HPDE6-E6E7 (cell line): ENCODE data around the gene SH2D7.

Experiments
- DNase-seq: peaks from one replicate; pipeline ENCODE4 v3.0.0; 2011; ENCODE audit warnings: missing footprints; ENCODE audit errors: extremely low spot score

Gene SH2D7

DNA sequence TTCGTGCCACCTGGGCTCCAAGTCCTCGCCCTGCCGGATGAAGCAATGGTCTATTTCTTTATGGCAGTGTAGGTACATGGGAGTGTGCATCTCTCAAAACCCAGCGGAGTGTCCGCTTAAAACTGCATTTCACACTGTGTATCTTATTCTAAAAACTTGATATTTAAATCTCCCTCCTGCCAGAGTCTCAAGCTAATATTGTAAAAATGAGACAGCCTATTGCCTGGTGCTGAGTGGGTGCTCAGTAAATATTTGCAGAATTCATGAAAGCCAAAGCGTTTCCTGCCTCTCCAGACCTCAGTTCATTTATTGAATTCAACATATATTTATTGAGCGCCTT is 14.5 kb upstream of the SH2D7 start:
- DNase-seq, result no peak

GRCh38 chr15:78079298-78080087 is 12.9 kb upstream of the SH2D7 start:
- no peak for DNase-seq

GRCh38 chr15:78080088-78080460 is 12.3 kb upstream of the SH2D7 start:
- DNase-seq, result no peak

DNA sequence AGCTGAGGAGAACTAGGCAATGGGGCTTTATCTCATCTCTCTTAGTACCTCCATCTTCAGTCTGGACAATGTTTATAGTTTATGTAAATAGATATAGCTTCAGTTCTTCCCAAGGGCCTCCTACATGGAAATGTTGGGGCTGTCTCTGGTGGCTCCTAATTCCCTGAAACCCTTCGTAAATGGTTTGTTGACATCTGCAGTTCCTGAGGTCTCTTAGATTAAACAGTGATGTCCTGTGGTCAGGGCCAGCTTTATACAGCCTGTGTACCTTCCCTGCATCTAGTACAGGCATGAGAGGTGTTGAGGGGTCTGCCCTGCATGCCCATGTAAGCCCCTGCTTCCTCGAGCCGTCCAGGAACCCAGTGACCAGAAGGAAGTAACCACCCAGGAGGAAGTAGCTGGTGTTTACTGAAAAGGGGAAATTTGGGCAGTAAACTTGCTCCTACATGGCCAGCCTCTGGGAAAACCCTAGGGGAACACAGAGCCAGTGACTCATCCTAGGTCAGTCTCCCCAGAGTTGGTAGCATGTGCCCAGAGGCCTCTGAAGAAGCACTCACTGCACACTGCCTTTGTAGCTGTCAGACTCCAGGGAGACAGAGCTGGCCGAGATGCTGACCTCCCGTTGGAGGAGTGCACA is 10.1 kb upstream of the SH2D7 start:
- DNase-seq, result no peak

- no peak for DNase-seq
Measured at GRCh38 chr15:78082743-78083110, 9.6 kb upstream of the SH2D7 start.

- no peak for DNase-seq
Measured at GRCh38 chr15:78083186-78083585, 9.2 kb upstream of the SH2D7 start.

DNA sequence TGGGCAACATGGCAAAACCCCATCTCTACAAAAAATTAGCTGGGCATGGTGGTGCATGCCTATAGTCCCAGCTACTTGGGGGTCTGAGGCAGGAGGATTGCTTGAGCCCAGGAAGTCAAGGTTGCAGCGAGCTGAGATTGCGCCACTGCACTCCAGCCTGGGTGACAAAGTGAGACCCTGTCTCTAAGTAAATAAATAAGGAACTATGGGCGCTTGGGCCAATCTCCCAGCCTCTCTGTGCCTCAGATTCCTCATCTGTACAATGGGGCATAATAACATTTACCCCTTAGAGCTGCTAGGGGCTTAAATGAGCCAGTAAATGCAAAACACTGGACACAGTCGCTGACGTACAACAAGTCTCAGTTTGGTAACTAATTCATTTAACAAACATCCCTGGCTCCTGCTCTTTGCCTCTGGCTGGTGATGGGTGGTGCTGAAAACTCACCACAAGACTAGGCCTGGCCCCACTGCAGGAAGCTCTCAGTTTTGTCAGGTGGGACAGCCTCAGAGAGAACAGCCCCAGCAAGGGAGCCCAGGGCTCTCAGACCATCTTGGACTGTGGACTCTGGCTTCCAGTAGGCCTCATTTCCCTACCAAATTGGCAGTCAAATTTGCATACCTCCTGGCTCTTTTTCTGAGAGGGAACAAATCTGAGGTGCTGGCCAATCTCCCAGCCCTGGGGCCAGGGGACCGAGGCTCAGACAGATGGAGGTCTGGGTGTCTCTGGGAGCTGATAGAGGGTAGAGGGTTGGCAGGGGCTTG is 8.5 kb upstream of the SH2D7 start:
- no peak for DNase-seq

DNA sequence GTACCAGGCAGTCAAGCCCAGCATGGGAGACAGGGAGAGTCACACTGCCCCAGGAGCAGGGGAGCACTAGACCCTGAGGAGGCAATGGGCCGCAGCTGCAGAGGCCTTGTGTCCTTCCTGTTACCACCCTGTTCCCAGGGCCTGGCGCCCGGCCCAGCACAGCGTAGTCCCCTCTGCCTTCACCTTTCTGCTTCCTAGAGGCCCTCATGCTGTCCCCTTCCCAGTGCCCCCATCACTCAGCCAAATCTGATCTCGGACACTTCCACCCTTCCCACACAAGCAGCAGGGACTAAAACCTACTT is 8.0 kb upstream of the SH2D7 start:
- no peak for DNase-seq

DNA sequence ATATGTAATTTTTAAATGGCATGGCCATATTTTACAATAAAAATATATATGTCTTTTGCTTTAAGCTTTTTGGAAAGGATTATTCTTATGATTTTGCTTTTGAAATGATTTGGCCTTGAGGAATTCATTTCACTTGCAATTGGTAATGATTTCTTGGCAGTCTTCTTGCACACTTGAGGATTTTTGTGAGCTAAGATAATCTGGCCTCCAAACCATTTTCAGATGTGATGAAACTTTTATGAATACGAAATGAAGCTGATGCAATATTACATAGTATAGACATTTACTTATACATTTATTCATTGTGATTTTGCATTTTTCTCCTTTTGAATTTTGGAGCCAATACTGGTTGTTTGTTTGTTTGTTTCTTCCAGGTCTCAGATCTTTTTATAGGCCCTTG is 6.4 kb upstream of the SH2D7 start:
- DNase-seq, result no peak

- no peak for DNase-seq
Measured at GRCh38 chr15:78087951-78088772, 4.2 kb upstream of the SH2D7 start.

- DNase-seq, result no peak
Measured at GRCh38 chr15:78088773-78089080, 3.6 kb upstream of the SH2D7 start.

- DNase-seq, result no peak
Measured at GRCh38 chr15:78090422-78091063, 1.8 kb upstream of the SH2D7 start.

DNA sequence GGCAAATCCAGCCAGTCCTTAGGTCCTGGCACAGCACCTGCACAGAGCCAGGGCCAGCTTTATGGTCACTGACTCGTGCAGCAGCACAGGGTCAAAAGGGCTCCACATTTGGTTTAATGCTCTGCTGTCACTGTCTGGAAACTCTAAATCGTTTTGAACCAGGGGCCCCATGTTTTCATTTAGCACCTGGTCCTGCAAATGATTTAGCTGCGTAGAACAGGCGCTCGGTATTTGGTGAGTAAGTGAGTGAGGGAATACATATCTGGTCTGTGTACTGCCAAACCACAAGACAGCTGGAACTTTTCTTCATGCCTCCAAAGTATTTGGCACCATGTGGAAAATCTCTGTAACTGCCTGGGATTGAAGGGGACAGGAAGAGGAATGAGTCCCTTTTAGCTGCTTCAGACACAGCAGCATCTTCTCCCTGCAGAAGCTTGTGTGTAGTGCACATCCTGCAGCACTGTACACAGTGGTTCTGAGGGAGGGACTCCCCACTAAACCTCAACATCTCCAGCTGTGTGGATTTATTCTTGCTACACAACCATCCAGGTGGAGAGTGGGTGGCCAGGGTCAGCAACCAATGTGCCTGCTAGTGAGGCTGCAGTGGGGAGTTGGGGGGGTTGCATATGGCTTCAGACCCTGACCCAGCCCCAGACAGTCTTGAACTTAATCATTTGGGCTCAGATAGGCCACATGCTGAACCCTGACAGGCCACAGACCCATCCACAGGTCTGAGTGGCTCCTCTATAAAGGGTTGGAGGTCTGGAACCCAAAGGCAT is 1.1 kb downstream of the SH2D7 start:
- DNase-seq, result no peak

GRCh38 chr15:78097667-78098066 is 5.3 kb downstream of the SH2D7 start:
- no peak for DNase-seq

- no peak for DNase-seq
Measured at GRCh38 chr15:78098131-78098755, 5.9 kb downstream of the SH2D7 start.

DNA sequence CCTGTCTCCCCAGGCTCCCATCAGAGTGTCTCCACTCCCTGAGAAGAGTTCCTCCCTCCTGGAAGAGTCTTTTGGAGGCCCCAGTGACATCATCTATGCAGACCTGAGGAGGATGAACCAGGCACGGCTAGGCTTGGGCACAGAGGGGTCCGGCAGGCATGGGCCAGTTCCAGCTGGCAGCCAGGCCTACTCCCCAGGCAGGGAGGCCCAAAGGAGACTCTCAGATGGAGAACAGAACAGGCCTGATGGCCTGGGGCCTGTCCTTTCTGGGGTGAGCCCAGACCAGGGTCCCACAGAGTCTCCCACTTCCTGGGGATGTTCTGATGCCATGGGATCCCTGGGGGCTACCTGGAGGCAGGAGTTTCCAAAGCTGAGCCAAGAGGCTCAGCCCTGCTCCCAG is 8.5 kb downstream of the SH2D7 start:
- no peak for DNase-seq

GRCh38 chr15:78101423-78102105 is 9.2 kb downstream of the SH2D7 start:
- DNase-seq, result no peak

- DNase-seq, result no peak
Measured at GRCh38 chr15:78102211-78102610, 9.8 kb downstream of the SH2D7 start.

DNA sequence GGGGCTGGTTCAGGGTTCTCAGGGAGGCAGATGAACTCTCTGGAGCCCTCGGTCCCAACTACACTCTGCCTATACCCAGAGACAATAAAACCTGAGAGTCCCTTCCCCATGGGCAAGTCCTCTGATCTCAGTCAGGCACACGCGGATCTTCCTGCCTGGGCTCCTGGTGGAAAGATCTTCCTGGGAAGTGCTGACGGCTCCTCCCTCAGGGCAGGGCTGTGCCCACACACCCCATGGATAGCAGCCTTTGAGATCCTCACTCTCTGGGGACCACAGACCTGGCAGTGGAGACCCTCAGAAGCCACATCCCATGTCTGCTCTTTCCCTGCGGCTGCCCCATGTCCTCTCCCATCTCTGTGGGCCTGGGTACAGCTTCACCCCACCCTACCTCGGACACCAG is 10.4 kb downstream of the SH2D7 start:
- DNase-seq, result no peak

DNA sequence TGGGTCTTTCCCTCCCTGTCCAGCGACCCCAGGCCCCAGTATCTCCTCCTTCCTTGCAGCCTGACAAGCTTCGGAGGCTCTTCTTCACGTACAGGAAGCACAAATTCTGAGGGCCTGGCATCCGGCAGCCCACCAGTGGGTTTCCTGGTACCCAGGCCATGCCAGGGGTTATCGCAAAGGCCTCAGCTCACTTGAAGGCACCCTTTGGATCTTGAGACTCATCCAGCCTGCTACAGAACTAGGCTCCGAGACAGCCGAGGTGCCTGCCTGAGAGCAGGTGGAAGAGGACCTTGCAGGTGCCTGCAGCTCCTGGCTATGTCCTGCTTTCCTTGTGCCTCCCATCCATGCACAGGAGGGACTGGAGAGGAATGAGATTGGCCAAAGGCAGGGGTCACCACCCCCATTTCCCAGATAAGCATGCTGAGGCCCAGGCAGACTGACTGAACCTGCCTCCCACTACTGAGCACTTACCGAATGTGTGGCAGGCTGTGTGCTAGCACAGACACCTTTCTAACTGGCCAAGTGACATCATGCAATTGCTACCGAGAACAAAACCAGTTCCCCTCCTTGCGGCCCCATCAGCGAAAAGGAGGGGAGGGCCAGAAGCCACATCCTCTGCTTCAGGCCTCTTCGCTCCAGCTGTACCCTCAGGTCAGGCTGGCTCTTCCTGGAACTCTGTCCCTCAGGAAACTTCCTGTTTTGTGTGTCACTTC is 11.2 kb downstream of the SH2D7 start:
- no peak for DNase-seq
